Natural killer cell treated with Interleukin-12 subunit alpha and Interleukin-12 subunit beta and Interleukin-15 and Interleukin-18, amount 100 ng/mL, for 72 hours (primary cell): Measurements from ENCODE around the gene FNBP1L. TPM values are rescaled to one million over a fixed set of nuclear protein-coding genes. Genes with fewer than 3 reads are reported as not detected.

Source experiments
- ATAC-seq, 2 donors: fragments of 150-1000 bp; cut with Tn5 transposase in 1 of 2; sonication (Bioruptor Pico), chemical (Tn5 transposase) in 1 of 2; 2 replicates each; pipeline ENCODE4 v1.10.0; 2021
- DNase-seq: peaks from one replicate; pipeline ENCODE4 v3.0.0; 2022; ENCODE audit warnings: low spot score
- H3K27ac Mint-ChIP-seq, 2 donors: 1 replicate in 1 of 2; 2 replicates in 1 of 2; pipeline ENCODE4 v1.8.0; 2022; ENCODE audit warnings: mixed read lengths in 2 of 2, mild to moderate bottlenecking in 1 of 2, moderate library complexity in 1 of 2
- H3K27me3 Mint-ChIP-seq, 2 donors: 1 replicate in 1 of 2; 2 replicates in 1 of 2; pipeline ENCODE4 v1.8.0; 2022; ENCODE audit warnings: mixed read lengths in 2 of 2
- H3K36me3 Mint-ChIP-seq: one replicate; pipeline ENCODE4 v1.8.0; 2022; ENCODE audit warnings: mixed read lengths
- H3K4me1 Mint-ChIP-seq, 2 donors: 1 replicate in 1 of 2; 2 replicates in 1 of 2; pipeline ENCODE4 v1.8.0; 2022; ENCODE audit warnings: low read depth in 2 of 2, mixed read lengths in 2 of 2, mild to moderate bottlenecking in 1 of 2
- H3K4me3 Mint-ChIP-seq: one replicate; pipeline ENCODE4 v1.8.0; 2022; ENCODE audit warnings: mixed read lengths
- H3K9me3 Mint-ChIP-seq: 2 replicates; pipeline ENCODE4 v1.8.0; 2022; ENCODE audit warnings: mixed read lengths
- total RNA-seq, 2 donors: library from RNA; stranded (reverse); gene quantifications; one replicate each; pipeline ENCODE4 v1.2.3, GENCODE V29; 2022

The FNBP1L gene
- total RNA-seq: under 1 TPM; 0.24 to 0.31 TPM

GRCh38 chr1:93447481-93448291 is at the start of gene FNBP1L:
Gene FNBP1L, plus strand, starts transcription at chr1:93448118. Its CDS starts 164 bp downstream, at chr1:93448282.
- DNase-seq (peak; percentile 64), ATAC-seq (peak; percentile 73 to 80)
- peak within 1 kb of the TSS; percentile 83 for H3K4me3 Mint-ChIP-seq
- H3K27ac Mint-ChIP-seq: no peak within 1 kb of the TSS
- no peaks in the 10 kb centered on the region for H3K36me3 Mint-ChIP-seq
- H3K9me3 Mint-ChIP-seq: no peaks in the 10 kb centered on the region
- H3K4me1 Mint-ChIP-seq: peaks cover 18 to 20% of the 10 kb centered on the region in 2 donors
- H3K27me3 Mint-ChIP-seq: peaks cover 34 to 54% of the 10 kb centered on the region in 2 donors

GRCh38 chr1:93399781-93400180 is 48.1 kb upstream of the FNBP1L start:
- no peaks in the 10 kb centered on the region for H3K36me3 Mint-ChIP-seq
- DNase-seq: no peak
- H3K27ac Mint-ChIP-seq: no peak overlapping the region
- no peaks in the 10 kb centered on the region for H3K4me1 Mint-ChIP-seq
- peaks cover 3 to 5% of the 10 kb centered on the region in 2 donors for H3K27me3 Mint-ChIP-seq
- H3K4me3 Mint-ChIP-seq: no peak overlapping the region
- no peaks in the 10 kb centered on the region for H3K9me3 Mint-ChIP-seq
- no peak for ATAC-seq

- peaks cover 5% of the 10 kb centered on the region for H3K36me3 Mint-ChIP-seq
- no peak overlapping the region for H3K4me3 Mint-ChIP-seq
- peaks cover 5 to 17% of the 10 kb centered on the region in 2 donors for H3K27me3 Mint-ChIP-seq
- no peaks in the 10 kb centered on the region for H3K4me1 Mint-ChIP-seq
- DNase-seq: no peak
- H3K9me3 Mint-ChIP-seq: no peaks in the 10 kb centered on the region
- ATAC-seq: no peak
- no peak overlapping the region for H3K27ac Mint-ChIP-seq
Measured at GRCh38 chr1:93408203-93408602, 39.7 kb upstream of the FNBP1L start.

GRCh38 chr1:93411000-93411399 is 36.9 kb upstream of the FNBP1L start:
- Mint-ChIP-seq H3K27ac (no peak overlapping the region), H3K4me3 (no peak overlapping the region), H3K9me3 (no peaks in the 10 kb centered on the region), H3K27me3 (peaks cover 2 to 8% of the 10 kb centered on the region in 2 donors), H3K4me1 (no peaks in the 10 kb centered on the region), H3K36me3 (peaks cover 5% of the 10 kb centered on the region)
- DNase-seq: no peak
- ATAC-seq: no peak

- Mint-ChIP-seq H3K27ac (no peak overlapping the region), H3K9me3 (no peaks in the 10 kb centered on the region), H3K4me1 (no peaks in the 10 kb centered on the region), H3K27me3 (peaks cover 0 to 8% of the 10 kb centered on the region in 2 donors), H3K36me3 (no peaks in the 10 kb centered on the region), H3K4me3 (no peak overlapping the region)
- DNase-seq: no peak
- no peak for ATAC-seq
Measured at GRCh38 chr1:93414749-93415148, 33.2 kb upstream of the FNBP1L start.

- Mint-ChIP-seq H3K27ac (no peak overlapping the region), H3K4me1 (no peaks in the 10 kb centered on the region), H3K4me3 (no peak overlapping the region), H3K9me3 (no peaks in the 10 kb centered on the region), H3K36me3 (no peaks in the 10 kb centered on the region), H3K27me3 (peaks cover 0 to 8% of the 10 kb centered on the region in 2 donors)
- ATAC-seq (no peak), DNase-seq (no peak)
Measured at GRCh38 chr1:93415296-93415695, 32.6 kb upstream of the FNBP1L start.

GRCh38 chr1:93416183-93416582 is 31.7 kb upstream of the FNBP1L start:
- H3K27ac Mint-ChIP-seq: no peak overlapping the region
- no peaks in the 10 kb centered on the region for H3K9me3 Mint-ChIP-seq
- no peak overlapping the region for H3K4me3 Mint-ChIP-seq
- H3K4me1 Mint-ChIP-seq: no peaks in the 10 kb centered on the region
- ATAC-seq: no peak
- DNase-seq: no peak
- no peaks in the 10 kb centered on the region for H3K36me3 Mint-ChIP-seq
- peaks cover 5 to 13% of the 10 kb centered on the region in 2 donors for H3K27me3 Mint-ChIP-seq

GRCh38 chr1:93419344-93419743 is 28.6 kb upstream of the FNBP1L start:
- no peak for ATAC-seq
- Mint-ChIP-seq H3K27me3 (peaks cover 5 to 8% of the 10 kb centered on the region in 2 donors), H3K27ac (no peak overlapping the region), H3K9me3 (no peaks in the 10 kb centered on the region), H3K4me1 (no peaks in the 10 kb centered on the region), H3K4me3 (no peak overlapping the region), H3K36me3 (no peaks in the 10 kb centered on the region)
- no peak for DNase-seq

GRCh38 chr1:93420400-93420799 is 27.5 kb upstream of the FNBP1L start:
- no peak for DNase-seq
- H3K4me3 Mint-ChIP-seq: no peak overlapping the region
- H3K36me3 Mint-ChIP-seq: no peaks in the 10 kb centered on the region
- H3K27me3 Mint-ChIP-seq: peaks cover 5% of the 10 kb centered on the region in 2 donors
- no peak overlapping the region for H3K27ac Mint-ChIP-seq
- ATAC-seq: no peak
- H3K9me3 Mint-ChIP-seq: no peaks in the 10 kb centered on the region
- no peaks in the 10 kb centered on the region for H3K4me1 Mint-ChIP-seq

- ATAC-seq (no peak), DNase-seq (no peak)
- H3K27me3 Mint-ChIP-seq: peaks cover 5 to 15% of the 10 kb centered on the region in 2 donors
- no peaks in the 10 kb centered on the region for H3K36me3 Mint-ChIP-seq
- no peak overlapping the region for H3K27ac Mint-ChIP-seq
- no peaks in the 10 kb centered on the region for H3K4me1 Mint-ChIP-seq
- no peak overlapping the region for H3K4me3 Mint-ChIP-seq
- no peaks in the 10 kb centered on the region for H3K9me3 Mint-ChIP-seq
Measured at GRCh38 chr1:93426181-93426580, 21.7 kb upstream of the FNBP1L start.

- no peaks in the 10 kb centered on the region for H3K36me3 Mint-ChIP-seq
- H3K27me3 Mint-ChIP-seq: peaks cover 8 to 20% of the 10 kb centered on the region in 2 donors
- H3K27ac Mint-ChIP-seq: no peak overlapping the region
- H3K4me3 Mint-ChIP-seq: no peak overlapping the region
- ATAC-seq: peak in 1 of 2 donors; percentile 27
- DNase-seq: no peak
- H3K4me1 Mint-ChIP-seq: no peaks in the 10 kb centered on the region
- H3K9me3 Mint-ChIP-seq: no peaks in the 10 kb centered on the region
Measured at GRCh38 chr1:93427656-93428055, 20.3 kb upstream of the FNBP1L start.

- ATAC-seq: peak in 1 of 2 donors; percentile 53
- Mint-ChIP-seq H3K9me3 (no peaks in the 10 kb centered on the region), H3K4me1 (no peaks in the 10 kb centered on the region), H3K27ac (no peak overlapping the region), H3K27me3 (peaks cover 6 to 25% of the 10 kb centered on the region in 2 donors), H3K4me3 (no peak overlapping the region), H3K36me3 (no peaks in the 10 kb centered on the region)
- DNase-seq: no peak
Measured at GRCh38 chr1:93433407-93433961, 14.4 kb upstream of the FNBP1L start.

GRCh38 chr1:93434088-93434487 is 13.8 kb upstream of the FNBP1L start:
- no peak overlapping the region for H3K27ac Mint-ChIP-seq
- H3K4me3 Mint-ChIP-seq: no peak overlapping the region
- H3K9me3 Mint-ChIP-seq: no peaks in the 10 kb centered on the region
- ATAC-seq (peak in 1 of 2 donors; percentile 43), DNase-seq (no peak)
- peaks cover 6 to 28% of the 10 kb centered on the region in 2 donors for H3K27me3 Mint-ChIP-seq
- no peaks in the 10 kb centered on the region for H3K36me3 Mint-ChIP-seq
- H3K4me1 Mint-ChIP-seq: no peaks in the 10 kb centered on the region

- no peaks in the 10 kb centered on the region for H3K9me3 Mint-ChIP-seq
- ATAC-seq (peak; percentile 13 to 43), DNase-seq (no peak)
- H3K36me3 Mint-ChIP-seq: no peaks in the 10 kb centered on the region
- H3K27ac Mint-ChIP-seq: no peak overlapping the region
- H3K4me1 Mint-ChIP-seq: no peaks in the 10 kb centered on the region
- peaks cover 8 to 25% of the 10 kb centered on the region in 2 donors for H3K27me3 Mint-ChIP-seq
- no peak overlapping the region for H3K4me3 Mint-ChIP-seq
Measured at GRCh38 chr1:93434987-93435386, 12.9 kb upstream of the FNBP1L start.
